Mucosa of rectum (tissue), 2 donors: Measurements from ENCODE around the gene XRN2.

ENCODE experiments used
- H3K27ac ChIP-seq, 2 donors: one replicate each; pipeline ENCODE4 v1.7.0; 2013; ENCODE audit warnings: inconsistent platforms in 2 of 2, low read depth in 2 of 2, low read length in 2 of 2
- H3K27me3 ChIP-seq, 2 donors: one replicate each; pipeline ENCODE4 v1.7.0; 2013; ENCODE audit warnings: low read length in 2 of 2; ENCODE audit not compliant: control insufficient read depth in 2 of 2, insufficient read depth in 2 of 2
- H3K36me3 ChIP-seq, 2 donors: one replicate each; pipeline ENCODE4 v1.7.0; 2013; ENCODE audit warnings: low read length in 2 of 2; ENCODE audit not compliant: control insufficient read depth in 2 of 2, insufficient read depth in 2 of 2
- H3K4me1 ChIP-seq, 2 donors: one replicate each; pipeline ENCODE4 v1.7.0; 2013; ENCODE audit warnings: low read length in 2 of 2, mild to moderate bottlenecking in 1 of 2; ENCODE audit not compliant: control insufficient read depth in 2 of 2, insufficient read depth in 2 of 2
- H3K4me3 ChIP-seq, 2 donors: one replicate each; pipeline ENCODE4 v1.7.0; 2013; ENCODE audit warnings: low read length in 2 of 2
- H3K9ac ChIP-seq, 2 donors: one replicate each; pipeline ENCODE4 v1.7.0; 2013; ENCODE audit warnings: low read length in 2 of 2, low read depth in 1 of 2, mild to moderate bottlenecking in 1 of 2
- H3K9me3 ChIP-seq, 2 donors: one replicate each; pipeline ENCODE4 v1.7.0; 2013; ENCODE audit warnings: low read length in 2 of 2; ENCODE audit not compliant: control insufficient read depth in 2 of 2
- donor health status: healthy.
- donor health status: Normal muscosa, but diverticular disease.

The XRN2 gene

DNA sequence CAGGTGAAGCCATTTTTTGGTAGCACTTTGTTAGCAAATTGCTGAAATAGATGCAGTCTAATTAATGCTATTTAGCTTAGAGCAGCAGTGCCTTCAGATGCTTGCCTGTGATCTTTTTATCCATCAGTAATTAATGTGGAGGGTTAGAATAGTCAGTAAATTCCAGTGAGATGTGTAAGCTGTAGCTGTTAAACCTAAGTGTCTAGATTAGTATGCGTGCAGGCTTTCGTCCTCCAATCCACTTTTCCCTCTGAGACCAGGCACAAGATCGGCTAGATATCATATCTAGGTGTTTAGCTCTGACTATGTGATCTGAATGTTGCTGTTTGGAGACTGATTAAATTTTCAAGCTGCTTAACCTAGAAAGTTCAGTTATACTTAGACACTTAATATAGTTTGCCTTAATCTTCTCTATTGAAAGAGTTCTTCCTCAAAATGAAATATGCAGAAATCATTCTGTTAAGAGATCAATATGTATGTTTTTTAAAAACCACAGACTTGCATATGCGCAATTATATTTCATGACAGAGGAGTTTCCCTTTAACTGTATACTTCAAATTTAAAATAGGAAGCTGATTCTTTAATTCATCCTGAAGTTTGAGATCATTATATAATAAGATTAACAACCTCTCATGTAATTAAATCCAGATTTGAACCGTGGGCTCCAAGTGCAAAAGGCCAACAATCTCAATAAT, 41.2 kb downstream of the XRN2 start:
- Histone ChIP-seq H3K27ac (no peak overlapping the region), H3K9me3 (no peaks in the 10 kb centered on the region), H3K9ac (no peak overlapping the region), H3K36me3 (peaks cover 46 to 52% of the 10 kb centered on the region in 2 donors), H3K4me3 (no peak overlapping the region), H3K27me3 (no peaks in the 10 kb centered on the region), H3K4me1 (no peaks in the 10 kb centered on the region)

- H3K9me3 ChIP-seq: no peaks in the 10 kb centered on the region
- H3K4me3 ChIP-seq: no peak overlapping the region
These were observed 41.8 kb downstream of the XRN2 start for GRCh38 chr20:21344961-21345360.

DNA sequence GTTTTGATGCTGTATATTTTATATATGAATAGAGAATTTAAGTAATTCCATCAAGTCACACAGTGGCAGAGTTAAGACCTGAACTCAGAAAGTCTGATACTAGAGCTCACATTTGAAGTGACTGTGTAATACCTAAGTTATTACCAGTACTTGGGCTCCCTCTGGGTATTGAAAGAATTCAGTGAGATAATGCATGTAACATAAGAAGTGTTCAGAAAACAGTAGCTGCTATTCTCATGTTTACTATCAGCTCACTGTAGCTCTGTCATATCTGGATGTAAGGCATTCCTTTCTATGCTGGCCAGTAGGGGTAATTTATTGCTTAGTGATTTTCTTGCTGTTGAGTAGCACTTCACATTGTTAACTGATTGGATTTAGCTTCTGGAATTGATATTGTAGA, 49.6 kb downstream of the XRN2 start:
- Histone ChIP-seq H3K36me3 (peaks cover 18 to 25% of the 10 kb centered on the region in 2 donors), H3K9ac (no peak overlapping the region), H3K9me3 (no peaks in the 10 kb centered on the region), H3K27ac (no peak overlapping the region), H3K27me3 (no peaks in the 10 kb centered on the region), H3K4me3 (no peak overlapping the region), H3K4me1 (no peaks in the 10 kb centered on the region)

More at GRCh38 chr20:21344961-21345360, 41.8 kb downstream of the XRN2 start:
- no peak overlapping the region for H3K9ac ChIP-seq
- H3K4me1 ChIP-seq: no peaks in the 10 kb centered on the region
- H3K36me3 ChIP-seq: peaks cover 46 to 47% of the 10 kb centered on the region in 2 donors
- no peaks in the 10 kb centered on the region for H3K27me3 ChIP-seq
- no peak overlapping the region for H3K27ac ChIP-seq

- H3K9me3 ChIP-seq: no peaks in the 10 kb centered on the region
- no peak overlapping the region for H3K4me3 ChIP-seq
- no peaks in the 10 kb centered on the region for H3K27me3 ChIP-seq
- H3K4me1 ChIP-seq: no peaks in the 10 kb centered on the region
- H3K36me3 ChIP-seq: peaks cover 19 to 25% of the 10 kb centered on the region in 2 donors
- H3K27ac ChIP-seq: no peak overlapping the region
- no peak overlapping the region for H3K9ac ChIP-seq
These were observed 50.1 kb downstream of the XRN2 start for GRCh38 chr20:21353236-21353635.

DNA sequence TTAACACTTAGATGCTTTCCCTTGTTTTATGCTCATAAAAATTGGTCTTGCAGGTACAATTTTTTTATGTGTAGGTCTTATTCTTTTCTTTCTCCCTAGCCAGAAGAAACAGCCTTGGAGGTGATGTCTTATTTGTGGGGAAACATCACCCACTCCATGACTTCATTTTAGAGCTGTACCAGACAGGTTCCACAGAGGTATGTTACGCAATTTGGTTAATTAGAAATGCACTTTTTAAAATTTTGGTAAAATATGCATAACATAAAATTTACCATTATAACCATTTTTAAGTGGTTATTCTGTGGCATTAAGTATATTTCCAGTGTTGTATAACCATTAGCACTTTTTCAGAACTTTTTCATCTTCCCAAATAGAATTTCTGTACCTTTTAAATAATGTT, 52.9 kb downstream of the XRN2 start:
- Histone ChIP-seq H3K27me3 (no peaks in the 10 kb centered on the region), H3K4me1 (peaks cover 0 to 5% of the 10 kb centered on the region in 2 donors), H3K36me3 (peaks cover 19 to 20% of the 10 kb centered on the region in 2 donors), H3K27ac (no peak overlapping the region), H3K4me3 (no peak overlapping the region), H3K9ac (no peak overlapping the region), H3K9me3 (no peaks in the 10 kb centered on the region)

- peaks cover 19 to 20% of the 10 kb centered on the region in 2 donors for H3K36me3 ChIP-seq
These were observed 53.3 kb downstream of the XRN2 start for GRCh38 chr20:21356386-21356785.

GRCh38 chr20:21357844-21358243, 54.7 kb downstream of the XRN2 start:
- H3K4me1 ChIP-seq: peaks cover 0 to 5% of the 10 kb centered on the region in 2 donors
- H3K9me3 ChIP-seq: no peaks in the 10 kb centered on the region
- H3K4me3 ChIP-seq: no peak overlapping the region
- H3K9ac ChIP-seq: no peak overlapping the region
- no peak overlapping the region for H3K27ac ChIP-seq
- peaks cover 18 to 25% of the 10 kb centered on the region in 2 donors for H3K36me3 ChIP-seq
- H3K27me3 ChIP-seq: no peaks in the 10 kb centered on the region

More at GRCh38 chr20:21356386-21356785, 53.3 kb downstream of the XRN2 start:
- Histone ChIP-seq H3K9ac (no peak overlapping the region), H3K9me3 (no peaks in the 10 kb centered on the region), H3K4me1 (peaks cover 0 to 5% of the 10 kb centered on the region in 2 donors), H3K27me3 (no peaks in the 10 kb centered on the region), H3K4me3 (no peak overlapping the region), H3K27ac (no peak overlapping the region)

GRCh38 chr20:21358737-21359136, 55.6 kb downstream of the XRN2 start:
- Histone ChIP-seq H3K27ac (no peak overlapping the region), H3K9me3 (no peaks in the 10 kb centered on the region), H3K9ac (no peak overlapping the region), H3K36me3 (peaks cover 17 to 32% of the 10 kb centered on the region in 2 donors), H3K27me3 (no peaks in the 10 kb centered on the region), H3K4me3 (no peak overlapping the region), H3K4me1 (peaks cover 0 to 5% of the 10 kb centered on the region in 2 donors)

- H3K9ac ChIP-seq: no peak overlapping the region
- no peak overlapping the region for H3K4me3 ChIP-seq
- H3K27me3 ChIP-seq: no peaks in the 10 kb centered on the region
- peaks cover 21 to 30% of the 10 kb centered on the region in 2 donors for H3K36me3 ChIP-seq
- H3K27ac ChIP-seq: no peak overlapping the region
- H3K9me3 ChIP-seq: no peaks in the 10 kb centered on the region
- H3K4me1 ChIP-seq: peaks cover 0 to 5% of the 10 kb centered on the region in 2 donors
These were observed 57.6 kb downstream of the XRN2 start for GRCh38 chr20:21360705-21361104.

DNA sequence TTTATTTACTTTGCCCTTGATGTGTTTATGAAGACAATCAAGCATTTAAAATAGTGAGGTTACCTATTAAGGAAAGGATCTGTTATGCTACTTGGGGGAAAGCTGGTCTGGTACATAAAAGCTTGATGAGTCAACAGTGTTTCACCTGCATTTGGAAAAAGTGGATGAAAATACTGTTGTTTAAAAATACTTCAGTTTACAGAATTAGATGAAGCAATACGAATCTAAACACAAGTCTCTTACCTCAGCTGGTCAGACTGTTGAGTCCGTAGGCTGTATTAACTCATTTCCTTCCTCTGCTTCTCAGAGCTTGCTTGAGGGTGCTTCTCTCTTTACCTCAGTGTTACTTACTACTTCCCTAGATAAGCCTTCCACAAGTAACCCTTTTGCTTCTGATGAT, 58.1 kb downstream of the XRN2 start:
- Histone ChIP-seq H3K4me3 (no peak overlapping the region), H3K9ac (no peak overlapping the region), H3K27ac (no peak overlapping the region), H3K4me1 (peaks cover 0 to 5% of the 10 kb centered on the region in 2 donors), H3K36me3 (peaks cover 21 to 30% of the 10 kb centered on the region in 2 donors), H3K9me3 (no peaks in the 10 kb centered on the region), H3K27me3 (no peaks in the 10 kb centered on the region)
